Keratinocyte (primary cell): ENCODE results near the gene BCAS1. TPM values are rescaled to one million over a fixed set of nuclear protein-coding genes. Genes with fewer than 3 reads are reported as not detected.

Experiments used
- DNase-seq: peaks from one replicate; pipeline ENCODE4 v3.0.0-alpha.2; 2011; ENCODE audit warnings: low read depth, missing footprints, low spot score
- FAIRE-seq: peaks from 2 replicates; lab custom pipeline; 2011; peaks lifted over from hg19 to GRCh38; lab: Jason Lieb, UNC
- H2AFZ ChIP-seq: 2 replicates; pipeline ENCODE4 v1.6.0; 2012; ENCODE audit warnings: low read length, control low read depth, inconsistent platforms; ENCODE audit not compliant: control insufficient read depth
- H3K27ac ChIP-seq: 2 replicates; pipeline ENCODE4 v1.5.1; 2011; ENCODE audit warnings: low read length; ENCODE audit not compliant: control insufficient read depth, insufficient read depth
- H3K27me3 ChIP-seq: 3 replicates; pipeline ENCODE4 v1.6.0; 2011; ENCODE audit warnings: low read length; ENCODE audit not compliant: control insufficient read depth, insufficient read depth; ENCODE audit errors: extremely low read depth
- H3K36me3 ChIP-seq, 2 experiments: 2 replicates in 1 of 2; 3 replicates in 1 of 2; pipeline ENCODE4 v1.5.1; 2011; ENCODE audit warnings: low read length in 2 of 2, mild to moderate bottlenecking in 1 of 2; ENCODE audit not compliant: control insufficient read depth in 2 of 2, insufficient read depth in 2 of 2; ENCODE audit errors: extremely low read depth in 1 of 2
- H3K4me1 ChIP-seq: 3 replicates; pipeline ENCODE4 v1.5.1; 2011; ENCODE audit warnings: low read length; ENCODE audit not compliant: control insufficient read depth, insufficient read depth; ENCODE audit errors: extremely low read depth
- H3K4me2 ChIP-seq: 3 replicates; pipeline ENCODE4 v1.6.0; 2011; ENCODE audit warnings: low read depth, low read length; ENCODE audit not compliant: control insufficient read depth, insufficient read depth; ENCODE audit errors: extremely low read depth
- H3K4me3 ChIP-seq, 3 experiments: fragments of 200-600 bp in 1 of 3; sonication (generic) in 1 of 3; 2 replicates in 2 of 3; 3 replicates in 1 of 3; pipeline ENCODE4 v1.5.1; 2011 to 2016; ENCODE audit warnings: low read length in 3 of 3, mild to moderate bottlenecking in 3 of 3, control low read depth in 2 of 3, inconsistent platforms in 1 of 3, low read depth in 1 of 3, mixed read lengths in 1 of 3, mixed run types in 1 of 3, moderate library complexity in 1 of 3; ENCODE audit not compliant: control insufficient read depth in 2 of 3, insufficient read depth in 2 of 3; ENCODE audit errors: extremely low read depth in 1 of 3
- H3K79me2 ChIP-seq: 2 replicates; pipeline ENCODE4 v1.6.0; 2012; ENCODE audit warnings: low read length; ENCODE audit not compliant: control insufficient read depth, insufficient read depth
- H3K9ac ChIP-seq: 3 replicates; pipeline ENCODE4 v1.6.0; 2011; ENCODE audit warnings: low read length; ENCODE audit not compliant: control insufficient read depth, insufficient read depth; ENCODE audit errors: extremely low read depth
- H3K9me1 ChIP-seq: 3 replicates; pipeline ENCODE4 v1.6.0; 2011; ENCODE audit warnings: low read length; ENCODE audit not compliant: control insufficient read depth, insufficient read depth; ENCODE audit errors: extremely low read depth
- H3K9me3 ChIP-seq: 2 replicates; pipeline ENCODE4 v1.5.1; 2012; ENCODE audit warnings: low read depth, low read length; ENCODE audit not compliant: control insufficient read depth
- H4K20me1 ChIP-seq: 3 replicates; pipeline ENCODE4 v1.6.0; 2011; ENCODE audit warnings: low read length; ENCODE audit not compliant: control insufficient read depth, insufficient read depth; ENCODE audit errors: extremely low read depth
- CTCF ChIP-seq, 3 experiments: IDR thresholded peaks in 1 of 3; conservative IDR thresholded peaks in 1 of 3; optimal IDR thresholded peaks in 1 of 3; 2 replicates in 2 of 3; 3 replicates in 1 of 3; pipeline versions ENCODE3 to v1.5.1; 2011; ENCODE audit warnings: low read length in 3 of 3, mild to moderate bottlenecking in 3 of 3, moderate library complexity in 2 of 3, control low read depth in 1 of 3, inconsistent platforms in 1 of 3; ENCODE audit not compliant: insufficient read depth in 2 of 3; ENCODE audit errors: extremely low read depth in 1 of 3
- EZH2 ChIP-seq: IDR thresholded peaks from one replicate; pipeline ENCODE4 v1.6.1; 2012; ENCODE audit warnings: inconsistent platforms, mild to moderate bottlenecking, low read length, moderate library complexity
- dilution Hi-C: fragments of 300-500 bp; cut with MboI; formaldehyde crosslinking; loops from one replicate; pipeline ENCODE4 v1.7.0; 2020; ENCODE audit warnings: low sequenced_read_pairs; ENCODE audit not compliant: extremely low pct_ligation_motif_present
- polyA plus RNA-seq, 5 experiments: library from polyadenylated mRNA; depleted of rRNA in 3 of 5; stranded (reverse) in 3 of 5; stranded (forward) in 1 of 5; unstranded in 1 of 5; fragments of >200 nt; gene quantifications; 1 replicate in 1 of 5; 2 replicates in 3 of 5; 3 replicates in 1 of 5; pipeline versions ENCODE4 v1.2.1 to v1.2.3, GENCODE V29; 2011 to 2012; ENCODE audit warnings: missing spikeins in 2 of 5, low read depth in 1 of 5, low replicate concordance in 1 of 5

The BCAS1 gene
- polyA plus RNA-seq, 1 donor (not counting 4 experiments of a cell fraction or from before 2014, with no cell fraction given), result not detected

- Histone ChIP-seq H4K20me1 (no peaks in the 10 kb centered on the region), H3K79me2 (no peaks in the 10 kb centered on the region), H3K27me3 (no peaks in the 10 kb centered on the region), H3K9me1 (no peaks in the 10 kb centered on the region), H3K36me3 (no peaks in the 10 kb centered on the region), H3K4me2 (no peak overlapping the region), H3K27ac (no peak overlapping the region), H3K4me3 (no peak overlapping the region), H3K4me1 (no peaks in the 10 kb centered on the region), H3K9me3 (no peaks in the 10 kb centered on the region), H3K9ac (no peak overlapping the region), H2AFZ (no peak overlapping the region)
- dilution Hi-C loops, result no loop called here
- TF ChIP-seq CTCF (optimal IDR thresholded peaks at IDR 0.05 in 1 of 3, IDR thresholded peaks at IDR 0.05 in 1 of 3, conservative IDR thresholded peaks at IDR 0.05 in 1 of 3; ENCODE audit: extremely low read depth in 1 of 3, insufficient read depth in 2 of 3, low read length in 3 of 3), result no peak
- no peak for TF ChIP-seq EZH2
- DNase-seq, result no peak
- FAIRE-seq, result no peak
Measured at GRCh38 chr20:54020868-54021267, 49.5 kb downstream of the BCAS1 start.

DNA sequence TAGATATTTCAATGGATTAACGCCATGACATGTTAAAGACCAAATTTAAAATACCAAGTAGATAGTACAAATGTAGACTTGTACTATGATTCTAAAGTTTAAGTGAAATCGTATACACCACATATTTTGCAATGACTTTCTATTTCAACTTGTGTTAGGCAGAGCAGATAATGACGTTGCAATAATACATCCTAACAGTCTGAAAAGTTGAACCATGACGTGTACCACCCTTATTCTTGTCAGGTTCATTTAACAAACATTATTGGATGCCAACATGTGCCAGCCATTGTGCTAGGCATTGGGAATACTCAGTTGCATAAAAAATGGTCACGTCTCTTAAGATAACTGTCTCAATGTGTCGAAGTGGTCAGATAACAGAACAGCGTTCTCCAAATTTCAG lies 50.0 kb downstream of the BCAS1 start:
- Histone ChIP-seq H3K27me3 (no peaks in the 10 kb centered on the region), H2AFZ (no peak overlapping the region), H3K4me3 (no peak overlapping the region), H4K20me1 (no peaks in the 10 kb centered on the region), H3K79me2 (no peaks in the 10 kb centered on the region), H3K4me2 (no peak overlapping the region), H3K27ac (no peak overlapping the region), H3K4me1 (no peaks in the 10 kb centered on the region), H3K9me3 (no peaks in the 10 kb centered on the region), H3K9me1 (no peaks in the 10 kb centered on the region), H3K36me3 (no peaks in the 10 kb centered on the region), H3K9ac (no peak overlapping the region)
- FAIRE-seq (no peak), DNase-seq (no peak)
- dilution Hi-C loops, result no loop called here
- TF ChIP-seq CTCF (optimal IDR thresholded peaks at IDR 0.05 in 1 of 3, IDR thresholded peaks at IDR 0.05 in 1 of 3, conservative IDR thresholded peaks at IDR 0.05 in 1 of 3; ENCODE audit: extremely low read depth in 1 of 3, insufficient read depth in 2 of 3, low read length in 3 of 3), result no peak
- no peak for TF ChIP-seq EZH2
